Gastroesophageal sphincter (tissue), 3 donors: ENCODE data around the gene MEAF6.

Experiments
- CTCF ChIP-seq, 4 experiments: fragments of 200-600 bp in 2 of 4; fragments of 450-650 bp in 2 of 4; sonication (generic) in 1 of 4; IDR thresholded peaks; one replicate each; pipeline ENCODE4 v1.5.1; 2017 to 2019; ENCODE audit warnings: antibody characterized with exemption in 4 of 4, mild to moderate bottlenecking in 2 of 4, moderate library complexity in 2 of 4
- POLR2A ChIP-seq, 2 donors: fragments of 450-650 bp; IDR thresholded peaks; one replicate each; pipeline ENCODE4 v1.6.1; 2017; ENCODE audit warnings: antibody characterized with exemption in 2 of 2, mild to moderate bottlenecking in 2 of 2, moderate library complexity in 1 of 2

- TF ChIP-seq CTCF (IDR thresholded peaks at IDR 0.05) (no peak), POLR2A (IDR thresholded peaks at IDR 0.05) (no peak)
These were observed 844 bp upstream of the MEAF6 start for GRCh38 chr1:37515185-37516034.
